ENCODE data around the gene HIC1. TPM values are rescaled to one million over a fixed set of nuclear protein-coding genes. Genes with fewer than 3 reads are reported as not detected.

Gene HIC1
- total RNA-seq, 4 donors from 2014 or later = 3.6 to 26.8 (median 10.0) TPM

- TF ChIP-seq, protein P1, sequence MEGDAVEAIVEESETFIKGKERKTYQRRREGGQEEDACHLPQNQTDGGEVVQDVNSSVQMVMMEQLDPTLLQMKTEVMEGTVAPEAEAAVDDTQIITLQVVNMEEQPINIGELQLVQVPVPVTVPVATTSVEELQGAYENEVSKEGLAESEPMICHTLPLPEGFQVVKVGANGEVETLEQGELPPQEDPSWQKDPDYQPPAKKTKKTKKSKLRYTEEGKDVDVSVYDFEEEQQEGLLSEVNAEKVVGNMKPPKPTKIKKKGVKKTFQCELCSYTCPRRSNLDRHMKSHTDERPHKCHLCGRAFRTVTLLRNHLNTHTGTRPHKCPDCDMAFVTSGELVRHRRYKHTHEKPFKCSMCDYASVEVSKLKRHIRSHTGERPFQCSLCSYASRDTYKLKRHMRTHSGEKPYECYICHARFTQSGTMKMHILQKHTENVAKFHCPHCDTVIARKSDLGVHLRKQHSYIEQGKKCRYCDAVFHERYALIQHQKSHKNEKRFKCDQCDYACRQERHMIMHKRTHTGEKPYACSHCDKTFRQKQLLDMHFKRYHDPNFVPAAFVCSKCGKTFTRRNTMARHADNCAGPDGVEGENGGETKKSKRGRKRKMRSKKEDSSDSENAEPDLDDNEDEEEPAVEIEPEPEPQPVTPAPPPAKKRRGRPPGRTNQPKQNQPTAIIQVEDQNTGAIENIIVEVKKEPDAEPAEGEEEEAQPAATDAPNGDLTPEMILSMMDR (IDR thresholded peaks at IDR 0.05; ENCODE audit: low read depth) = no peak
These were observed 26.7 kb upstream of the HIC1 start for GRCh38 chr17:2028234-2028614.

DNA sequence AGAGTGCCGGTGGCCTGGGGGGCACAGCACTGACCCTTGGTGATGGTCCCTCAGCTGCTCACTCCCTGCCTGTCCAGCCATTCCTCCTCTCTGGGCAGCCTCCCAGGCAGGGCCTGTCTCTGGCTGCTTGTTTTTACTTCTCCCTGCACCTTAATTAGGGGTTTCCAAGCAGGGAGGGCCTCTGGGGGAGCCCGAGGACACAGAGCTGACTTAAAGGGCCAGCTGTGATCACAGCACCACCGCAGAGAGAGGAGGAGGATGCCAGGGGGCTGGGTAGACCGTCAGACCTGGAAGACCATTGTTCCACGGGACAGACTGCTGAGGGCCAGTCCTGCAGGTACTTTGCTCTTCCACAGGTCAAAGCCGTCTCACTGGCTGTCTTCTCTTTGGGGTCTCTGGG lies 26.2 kb upstream of the HIC1 start:
- TF ChIP-seq, protein P1 (IDR thresholded peaks at IDR 0.05; ENCODE audit: low read depth) = no peak

GRCh38 chr17:2029911-2030778 lies 24.8 kb upstream of the HIC1 start, which contains the start of gene DPH1:
Gene DPH1, plus strand, starts transcription at chr17:2030153. Its CDS starts 17 bp downstream, at chr17:2030170.
- TF ChIP-seq, protein P1 (IDR thresholded peaks at IDR 0.05; ENCODE audit: low read depth) = no peak

GRCh38 chr17:2030779-2031163 lies 24.1 kb upstream of the HIC1 start:
- TF ChIP-seq, protein P1 (IDR thresholded peaks at IDR 0.05; ENCODE audit: low read depth) = no peak

GRCh38 chr17:2033153-2033552 lies 21.8 kb upstream of the HIC1 start:
- TF ChIP-seq, protein P1 (IDR thresholded peaks at IDR 0.05; ENCODE audit: low read depth) = no peak

DNA sequence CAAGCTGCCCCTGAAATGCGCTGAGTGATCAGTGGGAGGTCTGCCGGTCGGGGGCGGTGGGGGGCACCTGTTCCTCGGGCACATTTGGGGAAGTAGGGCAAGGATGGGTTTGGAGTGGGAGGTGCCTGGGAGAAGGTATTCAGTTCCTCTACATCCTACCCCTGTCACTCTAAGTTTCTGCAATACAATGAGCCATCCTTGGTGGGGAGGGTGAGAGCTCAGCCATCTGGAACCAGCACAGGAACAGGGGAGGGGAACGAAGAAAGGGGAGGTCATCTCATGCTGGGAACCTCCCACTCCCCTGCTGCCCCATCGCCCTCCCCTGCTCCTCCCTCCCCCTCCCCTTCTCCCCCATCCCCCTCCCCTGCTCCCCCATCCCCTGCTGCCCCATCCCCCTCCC lies 20.7 kb upstream of the HIC1 start:
- TF ChIP-seq, protein P1 (IDR thresholded peaks at IDR 0.05; ENCODE audit: low read depth) = no peak

GRCh38 chr17:2034806-2035540 lies 19.9 kb upstream of the HIC1 start:
- TF ChIP-seq, protein P1 (IDR thresholded peaks at IDR 0.05; ENCODE audit: low read depth) = no peak

Data from subcutaneous adipose tissue (tissue), 4 donors.